ENCODE results near the gene SHKBP1. TPM values are rescaled to one million over a fixed set of nuclear protein-coding genes. Genes with fewer than 3 reads are reported as not detected.

Gene SHKBP1
- total RNA-seq, 1 donor from 2014 or later = 56.3 TPM

- H3K4me3 Mint-ChIP-seq (ENCODE audit: unreplicated experiment) = no peak overlapping the region
- TF ChIP-seq EZH2 (IDR thresholded peaks at IDR 0.05; ENCODE audit: insufficient read depth, low read length) = no peak
- no peak for TF ChIP-seq CTCF (IDR thresholded peaks at IDR 0.05; ENCODE audit: insufficient read depth, low read depth, low read length)
- DNase-seq (ENCODE audit: low read depth) (no peak), FAIRE-seq (no peak)
- H3K4me1 Mint-ChIP-seq (ENCODE audit: low read depth, unreplicated experiment) = peaks cover 9% of the 10 kb centered on the region
- no peaks in the 10 kb centered on the region for H3K9me3 Mint-ChIP-seq (ENCODE audit: unreplicated experiment)
- Histone ChIP-seq H3K4me1 (ENCODE audit: insufficient read depth, low read length) (peaks cover 24% of the 10 kb centered on the region), H3K4me3 (ENCODE audit: insufficient read depth, low read depth, low read length) (no peak overlapping the region), H3K36me3 (ENCODE audit: insufficient read depth, low read length) (no peaks in the 10 kb centered on the region), H3K4me2 (ENCODE audit: low read length) (peak overlapping the region; percentile 66), H3K27ac (ENCODE audit: low read depth, low read length) (peak overlapping the region; percentile 73), H4K20me1 (ENCODE audit: insufficient read depth, low read length) (no peaks in the 10 kb centered on the region), H2AFZ (ENCODE audit: low read depth, low read length) (no peak overlapping the region), H3K9ac (ENCODE audit: low read length) (peak overlapping the region; percentile 54), H3K79me2 (ENCODE audit: insufficient read depth, low read length) (no peaks in the 10 kb centered on the region), H3K9me3 (ENCODE audit: insufficient read depth, low read depth, low read length) (no peaks in the 10 kb centered on the region), H3K27me3 (ENCODE audit: insufficient read depth, low read length) (no peaks in the 10 kb centered on the region)
- H3K27me3 Mint-ChIP-seq (ENCODE audit: low read depth, unreplicated experiment) = no peaks in the 10 kb centered on the region
- peaks cover 41% of the 10 kb centered on the region for H3K36me3 Mint-ChIP-seq (ENCODE audit: low read depth, unreplicated experiment)
- H3K27ac Mint-ChIP-seq (ENCODE audit: unreplicated experiment) = no peak overlapping the region
These were observed 9.3 kb downstream of the SHKBP1 start for GRCh38 chr19:40585982-40586422.

GRCh38 chr19:40586611-40587010 lies 9.9 kb downstream of the SHKBP1 start:
- H3K4me1 ChIP-seq (ENCODE audit: insufficient read depth, low read length) = peaks cover 24% of the 10 kb centered on the region
- no peaks in the 10 kb centered on the region for H3K79me2 ChIP-seq (ENCODE audit: insufficient read depth, low read length)
- Mint-ChIP-seq H3K27me3 (ENCODE audit: low read depth, unreplicated experiment) (no peaks in the 10 kb centered on the region), H3K27ac (ENCODE audit: unreplicated experiment) (no peak overlapping the region), H3K9me3 (ENCODE audit: unreplicated experiment) (no peaks in the 10 kb centered on the region), H3K36me3 (ENCODE audit: low read depth, unreplicated experiment) (peaks cover 39% of the 10 kb centered on the region), H3K4me1 (ENCODE audit: low read depth, unreplicated experiment) (peaks cover 9% of the 10 kb centered on the region), H3K4me3 (ENCODE audit: unreplicated experiment) (no peak overlapping the region)
- DNase-seq (ENCODE audit: low read depth) (no peak), FAIRE-seq (no peak)
- no peaks in the 10 kb centered on the region for H3K36me3 ChIP-seq (ENCODE audit: insufficient read depth, low read length)
- TF ChIP-seq EZH2 (IDR thresholded peaks at IDR 0.05; ENCODE audit: insufficient read depth, low read length) (no peak), CTCF (IDR thresholded peaks at IDR 0.05; ENCODE audit: insufficient read depth, low read depth, low read length) (no peak)
- no peak overlapping the region for H3K4me3 ChIP-seq (ENCODE audit: insufficient read depth, low read depth, low read length)
- no peak overlapping the region for H3K27ac ChIP-seq (ENCODE audit: low read depth, low read length)
- H2AFZ ChIP-seq (ENCODE audit: low read depth, low read length) = no peak overlapping the region
- H3K9me3 ChIP-seq (ENCODE audit: insufficient read depth, low read depth, low read length) = no peaks in the 10 kb centered on the region
- no peak overlapping the region for H3K4me2 ChIP-seq (ENCODE audit: low read length)
- no peaks in the 10 kb centered on the region for H3K27me3 ChIP-seq (ENCODE audit: insufficient read depth, low read length)
- H3K9ac ChIP-seq (ENCODE audit: low read length) = no peak overlapping the region
- H4K20me1 ChIP-seq (ENCODE audit: insufficient read depth, low read length) = no peaks in the 10 kb centered on the region

- Histone ChIP-seq H2AFZ (ENCODE audit: low read depth, low read length) (no peak overlapping the region), H3K9me3 (ENCODE audit: insufficient read depth, low read depth, low read length) (no peaks in the 10 kb centered on the region), H3K79me2 (ENCODE audit: insufficient read depth, low read length) (no peaks in the 10 kb centered on the region), H3K27me3 (ENCODE audit: insufficient read depth, low read length) (no peaks in the 10 kb centered on the region), H3K4me1 (ENCODE audit: insufficient read depth, low read length) (peaks cover 24% of the 10 kb centered on the region), H3K36me3 (ENCODE audit: insufficient read depth, low read length) (no peaks in the 10 kb centered on the region), H3K4me3 (ENCODE audit: insufficient read depth, low read depth, low read length) (no peak overlapping the region), H3K27ac (ENCODE audit: low read depth, low read length) (peak overlapping the region; percentile 3), H3K9ac (ENCODE audit: low read length) (no peak overlapping the region), H3K4me2 (ENCODE audit: low read length) (peak overlapping the region; percentile 4), H4K20me1 (ENCODE audit: insufficient read depth, low read length) (no peaks in the 10 kb centered on the region)
- peak overlapping the region; percentile 14 for H3K4me3 Mint-ChIP-seq (ENCODE audit: unreplicated experiment)
- H3K27me3 Mint-ChIP-seq (ENCODE audit: low read depth, unreplicated experiment) = no peaks in the 10 kb centered on the region
- no peak for TF ChIP-seq CTCF (IDR thresholded peaks at IDR 0.05; ENCODE audit: insufficient read depth, low read depth, low read length)
- TF ChIP-seq EZH2 (IDR thresholded peaks at IDR 0.05; ENCODE audit: insufficient read depth, low read length) = no peak
- H3K27ac Mint-ChIP-seq (ENCODE audit: unreplicated experiment) = peak overlapping the region; percentile 18
- peaks cover 9% of the 10 kb centered on the region for H3K4me1 Mint-ChIP-seq (ENCODE audit: low read depth, unreplicated experiment)
- H3K9me3 Mint-ChIP-seq (ENCODE audit: unreplicated experiment) = no peaks in the 10 kb centered on the region
- no peak for FAIRE-seq
- H3K36me3 Mint-ChIP-seq (ENCODE audit: low read depth, unreplicated experiment) = peaks cover 38% of the 10 kb centered on the region
- DNase-seq (ENCODE audit: low read depth) = peak; percentile 53
These were observed 11.6 kb downstream of the SHKBP1 start for GRCh38 chr19:40588110-40588854.

All from astrocyte (in vitro differentiated cells and primary cell).